Omental fat pad (tissue), 4 donors: Measurements from ENCODE around the gene MRTFB. TPM values are rescaled to one million over a fixed set of nuclear protein-coding genes. Genes with fewer than 3 reads are reported as not detected.

Experiments
- ATAC-seq: fragments of 150-250 bp; one replicate; pipeline ENCODE4 v1.9.1; 2016; ENCODE audit warnings: mild to moderate bottlenecking, moderate library complexity; ENCODE audit not compliant: low FRiP score
- DNase-seq: peaks from one replicate; pipeline ENCODE4 v3.0.0-alpha.2; 2019; ENCODE audit warnings: low spot score
- CTCF ChIP-seq, 3 donors: fragments of 450-650 bp; IDR thresholded peaks; one replicate each; pipeline ENCODE4 v1.5.1; 2016 to 2017; ENCODE audit warnings: antibody characterized with exemption in 3 of 3, mild to moderate bottlenecking in 3 of 3, moderate library complexity in 2 of 3
- total RNA-seq, 4 donors: library from RNA; depleted of rRNA; stranded (reverse); fragments of >200 nt; gene quantifications; one replicate each; pipeline ENCODE4 v1.1.0, GENCODE V29; 2016

The MRTFB gene
- total RNA-seq, 4 donors from 2014 or later: 17.5 to 107 (median 55.8) TPM

GRCh38 chr16:14240964-14241363, 169.8 kb downstream of the MRTFB start:
- TF ChIP-seq CTCF (IDR thresholded peaks at IDR 0.05): no peak
- DNase-seq (no peak), ATAC-seq (no peak)

- no peak for TF ChIP-seq CTCF (IDR thresholded peaks at IDR 0.05)
- ATAC-seq (no peak), DNase-seq (no peak)
Observed at GRCh38 chr16:14241631-14242030, 170.5 kb downstream of the MRTFB start.

- DNase-seq: no peak
- no peak for ATAC-seq
- TF ChIP-seq CTCF (IDR thresholded peaks at IDR 0.05): no peak
Observed at GRCh38 chr16:14242769-14243168, 171.7 kb downstream of the MRTFB start.

GRCh38 chr16:14244196-14245010, 173.3 kb downstream of the MRTFB start:
- DNase-seq: no peak
- TF ChIP-seq CTCF (IDR thresholded peaks at IDR 0.05): no peak
- no peak for ATAC-seq

- TF ChIP-seq CTCF (IDR thresholded peaks at IDR 0.05): no peak
- no peak for DNase-seq
- ATAC-seq: no peak
Observed at GRCh38 chr16:14248791-14249190, 177.7 kb downstream of the MRTFB start.

- no peak for TF ChIP-seq CTCF (IDR thresholded peaks at IDR 0.05)
- no peak for ATAC-seq
- DNase-seq: no peak
Observed at GRCh38 chr16:14249291-14250032, 178.3 kb downstream of the MRTFB start.
